Chondrocyte (in vitro differentiated cells): ENCODE measurements around the gene WDPCP. TPM values are rescaled to one million over a fixed set of nuclear protein-coding genes. Genes with fewer than 3 reads are reported as not detected.
A peak's percentile ranks its signal among the peaks of the same experiment; 100 is the strongest.
"Not testable (repeated sequence)": the region's sequence is repeated elsewhere in the genome, so short reads cannot be mapped to it uniquely, and the experiment has no call there.

Experiments
- DNase-seq: peaks from one replicate; pipeline ENCODE4 v3.0.0; 2021; ENCODE audit warnings: mixed read lengths, low spot score
- H3K27ac Mint-ChIP-seq: one replicate; pipeline ENCODE4 v1.8.0; 2021; ENCODE audit warnings: mild to moderate bottlenecking, moderate library complexity, mixed read lengths; ENCODE audit not compliant: unreplicated experiment
- H3K27me3 Mint-ChIP-seq: 2 replicates; pipeline ENCODE4 v1.8.0; 2021; ENCODE audit warnings: low read depth, mixed read lengths
- H3K36me3 Mint-ChIP-seq: 2 replicates; pipeline ENCODE4 v1.8.0; 2021; ENCODE audit warnings: low read depth, mixed read lengths
- H3K4me1 Mint-ChIP-seq: 2 replicates; pipeline ENCODE4 v1.8.0; 2021; ENCODE audit warnings: low read depth, mild to moderate bottlenecking, mixed read lengths
- H3K4me3 Mint-ChIP-seq: one replicate; pipeline ENCODE4 v1.8.0; 2021; ENCODE audit warnings: mild to moderate bottlenecking, moderate library complexity, mixed read lengths; ENCODE audit not compliant: unreplicated experiment
- H3K9me3 Mint-ChIP-seq: 2 replicates; pipeline ENCODE4 v1.8.0; 2021; ENCODE audit warnings: low read depth, mixed read lengths
- CTCF ChIP-seq: fragments of 200-600 bp; sonication (generic); IDR thresholded peaks from 2 replicates; pipeline ENCODE4 v1.5.0; 2021; ENCODE audit warnings: antibody characterized with exemption, mild to moderate bottlenecking, moderate library complexity
- total RNA-seq: library from RNA; stranded (reverse); gene quantifications from 3 replicates; pipeline ENCODE4 v1.2.1, GENCODE V29; 2021

WDPCP gene
- total RNA-seq, 1 donor from 2014 or later: 8.6 TPM

- TF ChIP-seq CTCF: no peak
- DNase-seq: no peak
- Mint-ChIP-seq H3K27me3 (peaks cover 23% of the 10 kb centered on the region), H3K9me3 (peaks cover 10% of the 10 kb centered on the region), H3K27ac (no peak overlapping the region), H3K36me3 (peaks cover 1% of the 10 kb centered on the region), H3K4me3 (no peak overlapping the region), H3K4me1 (no peaks in the 10 kb centered on the region)
Observed at GRCh38 chr2:63092401-63092800, 495.9 kb downstream of the WDPCP start.

GRCh38 chr2:63086687-63087086 lies 501.6 kb downstream of the WDPCP start:
- Mint-ChIP-seq H3K36me3 (peaks cover 1% of the 10 kb centered on the region), H3K9me3 (peaks cover 6% of the 10 kb centered on the region), H3K27ac (no peak overlapping the region), H3K4me1 (no peaks in the 10 kb centered on the region), H3K4me3 (no peak overlapping the region), H3K27me3 (peaks cover 34% of the 10 kb centered on the region)
- no peak for TF ChIP-seq CTCF
- no peak for DNase-seq

GRCh38 chr2:63081404-63081803 lies 506.9 kb downstream of the WDPCP start:
- no peaks in the 10 kb centered on the region for H3K4me1 Mint-ChIP-seq
- no peak overlapping the region for H3K4me3 Mint-ChIP-seq
- peaks cover 47% of the 10 kb centered on the region for H3K27me3 Mint-ChIP-seq
- H3K36me3 Mint-ChIP-seq: no peaks in the 10 kb centered on the region
- H3K27ac Mint-ChIP-seq: no peak overlapping the region
- DNase-seq: no peak
- H3K9me3 Mint-ChIP-seq: no peaks in the 10 kb centered on the region
- TF ChIP-seq CTCF: no peak

DNA sequence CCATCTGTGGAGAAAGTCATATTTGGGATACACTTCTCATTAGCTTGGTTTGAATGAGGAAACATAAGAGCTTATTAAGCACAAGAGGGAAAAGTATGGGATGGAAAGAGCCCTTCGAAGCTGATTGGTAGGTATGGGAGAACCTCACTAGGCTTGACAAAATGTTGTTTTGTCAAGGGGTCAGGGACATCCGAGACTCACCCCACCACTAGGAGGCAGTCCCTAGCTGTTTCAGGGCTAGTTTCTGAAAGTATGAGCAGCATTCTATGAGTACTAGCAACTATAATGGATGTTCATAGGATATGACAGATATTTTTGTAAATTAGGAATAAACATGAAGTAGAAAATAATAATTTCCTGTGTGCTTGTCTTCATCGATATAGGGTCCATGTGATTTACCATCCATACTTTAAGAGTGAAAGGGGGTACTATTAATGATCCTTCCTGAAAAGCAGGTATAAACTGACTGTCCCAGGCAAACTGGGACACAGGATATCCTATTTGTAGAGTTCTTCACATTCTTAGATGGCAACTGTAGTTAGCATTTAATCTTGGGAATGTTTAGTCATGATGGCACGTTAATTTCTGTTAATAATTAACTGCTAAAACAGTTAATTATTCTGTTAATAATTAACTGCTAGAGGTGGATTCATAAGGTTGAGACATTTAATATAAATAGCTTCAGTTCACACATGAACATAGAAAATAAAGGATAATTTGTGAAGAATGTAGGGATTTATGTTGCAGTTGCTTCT lies 509.2 kb downstream of the WDPCP start:
- peaks cover 46% of the 10 kb centered on the region for H3K27me3 Mint-ChIP-seq
- DNase-seq: no peak
- no peak overlapping the region for H3K4me3 Mint-ChIP-seq
- peak; percentile 40 for TF ChIP-seq CTCF
- no peak overlapping the region for H3K27ac Mint-ChIP-seq
- H3K36me3 Mint-ChIP-seq: no peaks in the 10 kb centered on the region
- no peaks in the 10 kb centered on the region for H3K9me3 Mint-ChIP-seq
- no peaks in the 10 kb centered on the region for H3K4me1 Mint-ChIP-seq

GRCh38 chr2:63074399-63074798 lies 513.9 kb downstream of the WDPCP start:
- not testable (repeated sequence) for H3K27ac Mint-ChIP-seq, H3K4me1 Mint-ChIP-seq, H3K36me3 Mint-ChIP-seq, H3K4me3 Mint-ChIP-seq, H3K9me3 Mint-ChIP-seq, DNase-seq
- peaks cover 41% of the 10 kb centered on the region for H3K27me3 Mint-ChIP-seq

- Mint-ChIP-seq H3K9me3 (no peaks in the 10 kb centered on the region), H3K36me3 (no peaks in the 10 kb centered on the region), H3K27ac (no peak overlapping the region), H3K4me3 (no peak overlapping the region), H3K4me1 (no peaks in the 10 kb centered on the region), H3K27me3 (peaks cover 46% of the 10 kb centered on the region)
- no peak for TF ChIP-seq CTCF
- DNase-seq: no peak
Observed at GRCh38 chr2:63073994-63074393, 514.3 kb downstream of the WDPCP start.
